Immature natural killer cell (primary cell): Measurements from ENCODE around the gene DERA. TPM values are rescaled to one million over a fixed set of nuclear protein-coding genes. Genes with fewer than 3 reads are reported as not detected.
"Not testable (repeated sequence)": the region's sequence is repeated elsewhere in the genome, so short reads cannot be mapped to it uniquely, and the experiment has no call there.

Experiments
- DNase-seq, 3 donors: peaks; one replicate each; pipeline ENCODE4 v3.0.0; 2022; ENCODE audit warnings: mixed read lengths in 1 of 3
- H3K27ac Mint-ChIP-seq, 6 donors: one replicate each; pipeline ENCODE4 v1.8.0; 2020; ENCODE audit warnings: mixed read lengths in 6 of 6, mild to moderate bottlenecking in 5 of 6, inconsistent platforms in 4 of 6, moderate library complexity in 3 of 6
- H3K27me3 Mint-ChIP-seq, 3 donors: one replicate each; pipeline ENCODE4 v1.8.0; 2020 to 2021; ENCODE audit warnings: low read depth in 3 of 3, mild to moderate bottlenecking in 3 of 3, mixed read lengths in 3 of 3, moderate library complexity in 3 of 3, inconsistent platforms in 1 of 3
- H3K36me3 Mint-ChIP-seq, 3 donors: one replicate each; pipeline ENCODE4 v1.8.0; 2020; ENCODE audit warnings: mixed read lengths in 3 of 3, inconsistent platforms in 2 of 3, mild to moderate bottlenecking in 2 of 3
- H3K4me1 Mint-ChIP-seq, 2 donors: one replicate each; pipeline ENCODE4 v1.8.0; 2020; ENCODE audit warnings: inconsistent platforms in 2 of 2, mild to moderate bottlenecking in 2 of 2, mixed read lengths in 2 of 2, moderate library complexity in 1 of 2
- H3K4me3 Mint-ChIP-seq, 5 donors: one replicate each; pipeline ENCODE4 v1.8.0; 2020; ENCODE audit warnings: mild to moderate bottlenecking in 5 of 5, mixed read lengths in 5 of 5, inconsistent platforms in 3 of 5, moderate library complexity in 3 of 5
- H3K9me3 Mint-ChIP-seq, 6 donors: one replicate each; pipeline ENCODE4 v1.8.0; 2020; ENCODE audit warnings: mild to moderate bottlenecking in 6 of 6, mixed read lengths in 6 of 6, inconsistent platforms in 4 of 6, moderate library complexity in 3 of 6
- polyA plus RNA-seq, 3 donors: library from polyadenylated mRNA; unstranded; fragments of 300-500 nt; fragmentation: Illumina TruSeq; gene quantifications; one replicate each; pipeline ENCODE4 v1.2.3, GENCODE V29; 2021

The DERA gene
- polyA plus RNA-seq, 3 donors from 2014 or later, result 47.2 to 74.6 (median 62.1) TPM

GRCh38 chr12:15984097-15984800 is 73.1 kb downstream of the DERA start:
- peaks cover 4 to 6% of the 10 kb centered on the region in 2 donors for H3K4me1 Mint-ChIP-seq
- no peak for DNase-seq
- no peak overlapping the region for H3K4me3 Mint-ChIP-seq
- H3K27ac Mint-ChIP-seq, result peak overlapping the region in 1 of 6 donors; percentile 20
- H3K27me3 Mint-ChIP-seq, result no peaks in the 10 kb centered on the region
- peaks cover 19 to 55% (median 36%) of the 10 kb centered on the region in 3 donors for H3K36me3 Mint-ChIP-seq
- peaks cover 0 to 4% (median 0%) of the 10 kb centered on the region in 6 donors for H3K9me3 Mint-ChIP-seq

GRCh38 chr12:15984963-15985362 is 73.8 kb downstream of the DERA start:
- Mint-ChIP-seq H3K9me3 (peaks cover 0 to 4% (median 0%) of the 10 kb centered on the region in 6 donors), H3K4me1 (peaks cover 4 to 6% of the 10 kb centered on the region in 2 donors), H3K27me3 (no peaks in the 10 kb centered on the region), H3K4me3 (no peak overlapping the region), H3K27ac (peak overlapping the region in 1 of 6 donors; percentile 12), H3K36me3 (peaks cover 24 to 59% (median 40%) of the 10 kb centered on the region in 3 donors)
- DNase-seq, result no peak

- Mint-ChIP-seq H3K27ac (no peak overlapping the region), H3K36me3 (peaks cover 35 to 65% (median 43%) of the 10 kb centered on the region in 3 donors), H3K27me3 (no peaks in the 10 kb centered on the region), H3K9me3 (peaks cover 0 to 4% (median 0%) of the 10 kb centered on the region in 6 donors), H3K4me3 (no peak overlapping the region), H3K4me1 (peaks cover 4 to 6% of the 10 kb centered on the region in 2 donors)
- DNase-seq, result no peak
Observed at GRCh38 chr12:15987696-15988095, 76.6 kb downstream of the DERA start.

GRCh38 chr12:15988983-15989755 is 78.0 kb downstream of the DERA start:
- no peak for DNase-seq
- Mint-ChIP-seq H3K9me3 (peaks cover 0 to 4% (median 0%) of the 10 kb centered on the region in 6 donors), H3K4me3 (no peak overlapping the region), H3K27me3 (no peaks in the 10 kb centered on the region), H3K27ac (no peak overlapping the region), H3K4me1 (peaks cover 4% of the 10 kb centered on the region in 2 donors), H3K36me3 (peaks cover 30 to 60% (median 34%) of the 10 kb centered on the region in 3 donors)

GRCh38 chr12:15995801-15996200 is 84.7 kb downstream of the DERA start:
- H3K27ac Mint-ChIP-seq, result no peak overlapping the region

DNA sequence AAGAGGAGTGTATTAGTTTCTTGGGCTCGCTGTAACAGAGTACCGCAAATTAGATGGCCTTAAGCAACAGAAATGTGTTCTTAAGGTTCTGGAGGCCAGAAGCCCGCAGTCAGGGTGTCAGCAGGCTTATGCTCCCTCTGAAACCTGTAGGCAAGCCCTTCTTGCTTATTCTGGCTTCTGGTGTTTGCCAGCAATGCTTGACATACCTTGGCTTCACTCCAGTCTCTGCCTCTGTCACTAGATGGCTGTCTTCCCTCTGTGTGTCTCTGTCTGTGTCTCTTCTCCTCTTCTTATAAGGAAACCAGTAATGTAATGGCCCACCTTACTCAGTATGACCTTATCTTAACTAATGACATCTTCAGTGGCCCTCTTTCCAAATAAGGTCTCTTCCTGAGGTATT is 85.1 kb downstream of the DERA start:
- DNase-seq, result no peak
- no peaks in the 10 kb centered on the region for H3K27me3 Mint-ChIP-seq
- H3K4me1 Mint-ChIP-seq, result peaks cover 2 to 9% of the 10 kb centered on the region in 2 donors
- H3K4me3 Mint-ChIP-seq, result no peak overlapping the region
- peaks cover 3 to 17% (median 14%) of the 10 kb centered on the region in 3 donors for H3K36me3 Mint-ChIP-seq
- no peak overlapping the region for H3K27ac Mint-ChIP-seq
- H3K9me3 Mint-ChIP-seq, result no peaks in the 10 kb centered on the region

More at GRCh38 chr12:15995801-15996200, 84.7 kb downstream of the DERA start:
- DNase-seq, result no peak
- H3K4me1 Mint-ChIP-seq, result peaks cover 2 to 9% of the 10 kb centered on the region in 2 donors
- no peaks in the 10 kb centered on the region for H3K27me3 Mint-ChIP-seq
- H3K4me3 Mint-ChIP-seq, result no peak overlapping the region
- peaks cover 7 to 21% (median 18%) of the 10 kb centered on the region in 3 donors for H3K36me3 Mint-ChIP-seq
- H3K9me3 Mint-ChIP-seq, result no peaks in the 10 kb centered on the region

DNA sequence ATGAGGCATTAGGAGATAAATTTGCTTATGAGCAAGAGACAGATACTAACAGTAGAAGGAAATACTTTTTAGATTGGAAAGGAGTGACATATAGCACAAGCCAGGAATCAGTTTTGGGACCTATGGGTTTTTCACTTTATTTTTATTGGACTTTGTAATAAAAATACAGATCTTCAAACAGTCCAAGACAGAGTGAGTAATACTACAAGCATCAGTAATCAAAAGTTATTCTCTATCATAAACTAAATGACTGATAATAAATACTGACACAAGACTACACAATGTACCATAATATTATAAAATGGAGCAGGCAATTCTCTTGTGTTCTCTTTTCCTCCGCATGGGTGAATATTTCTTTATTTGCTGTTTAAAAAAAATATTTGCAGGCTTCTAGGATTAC is 85.8 kb downstream of the DERA start:
- DNase-seq, result no peak
- Mint-ChIP-seq H3K27me3 (no peaks in the 10 kb centered on the region), H3K36me3 (peaks cover 3 to 14% (median 13%) of the 10 kb centered on the region in 3 donors), H3K9me3 (no peaks in the 10 kb centered on the region), H3K4me1 (peaks cover 2 to 9% of the 10 kb centered on the region in 2 donors), H3K4me3 (no peak overlapping the region), H3K27ac (no peak overlapping the region)

DNA sequence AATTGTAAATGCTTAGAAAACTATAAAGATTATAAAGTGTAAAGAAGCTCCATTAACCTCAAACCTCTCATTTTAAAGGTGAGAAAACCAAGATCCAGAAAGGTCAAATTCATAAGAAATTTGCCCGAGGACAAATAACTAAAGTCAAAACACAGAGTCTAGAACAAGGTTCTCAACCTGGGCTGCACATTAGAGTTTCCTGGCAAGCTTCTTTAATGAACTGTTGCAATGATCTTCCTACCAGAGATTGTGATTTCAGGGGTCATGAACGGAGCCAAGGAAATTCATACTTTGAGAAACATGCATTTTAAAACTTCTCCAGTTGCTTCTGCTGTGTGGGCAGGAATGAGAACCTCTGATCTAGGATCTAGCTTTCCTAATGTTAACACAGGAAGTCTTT is 86.8 kb downstream of the DERA start:
- no peaks in the 10 kb centered on the region for H3K27me3 Mint-ChIP-seq
- H3K4me3 Mint-ChIP-seq, result no peak overlapping the region
- no peak for DNase-seq
- H3K36me3 Mint-ChIP-seq, result peaks cover 1 to 13% (median 11%) of the 10 kb centered on the region in 3 donors
- peaks cover 2 to 9% of the 10 kb centered on the region in 2 donors for H3K4me1 Mint-ChIP-seq
- H3K27ac Mint-ChIP-seq, result no peak overlapping the region
- no peaks in the 10 kb centered on the region for H3K9me3 Mint-ChIP-seq

- Mint-ChIP-seq H3K9me3 (no peaks in the 10 kb centered on the region), H3K4me1 (peaks cover 0 to under 1% of the 10 kb centered on the region in 2 donors), H3K36me3 (peaks cover 4 to 20% (median 13%) of the 10 kb centered on the region in 3 donors), H3K27ac (no peak overlapping the region), H3K27me3 (no peaks in the 10 kb centered on the region), H3K4me3 (no peak overlapping the region)
- no peak for DNase-seq
Observed at GRCh38 chr12:16002880-16003279, 91.7 kb downstream of the DERA start.

- no peak for DNase-seq
- Mint-ChIP-seq H3K27ac (no peak overlapping the region), H3K9me3 (no peaks in the 10 kb centered on the region), H3K27me3 (no peaks in the 10 kb centered on the region), H3K4me1 (no peaks in the 10 kb centered on the region), H3K4me3 (no peak overlapping the region), H3K36me3 (peaks cover 4 to 20% (median 13%) of the 10 kb centered on the region in 3 donors)
Observed at GRCh38 chr12:16003460-16003859, 92.3 kb downstream of the DERA start.

DNA sequence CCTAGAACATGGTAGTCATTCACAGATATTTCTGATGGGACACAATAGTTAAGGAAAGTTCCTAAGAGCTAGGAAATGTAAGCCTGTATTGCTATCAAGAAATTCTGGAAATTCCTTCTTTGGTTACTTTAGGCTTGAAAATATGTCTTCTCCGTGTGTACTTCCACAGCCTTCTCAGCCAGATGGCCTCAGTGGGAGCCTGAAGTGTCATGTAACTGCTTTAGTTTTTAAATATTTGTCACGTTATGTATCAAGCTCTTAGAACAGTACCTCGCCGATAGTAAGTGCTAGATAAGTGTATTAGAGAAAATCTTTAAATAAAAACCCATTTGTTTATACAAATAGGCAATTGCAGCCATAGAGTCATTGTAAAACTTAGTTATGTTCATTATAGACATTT is 95.6 kb downstream of the DERA start:
- H3K9me3 Mint-ChIP-seq, result peaks cover 0 to under 1% (median 0%) of the 10 kb centered on the region in 6 donors
- H3K36me3 Mint-ChIP-seq, result peaks cover 4 to 25% (median 6%) of the 10 kb centered on the region in 3 donors

DNA sequence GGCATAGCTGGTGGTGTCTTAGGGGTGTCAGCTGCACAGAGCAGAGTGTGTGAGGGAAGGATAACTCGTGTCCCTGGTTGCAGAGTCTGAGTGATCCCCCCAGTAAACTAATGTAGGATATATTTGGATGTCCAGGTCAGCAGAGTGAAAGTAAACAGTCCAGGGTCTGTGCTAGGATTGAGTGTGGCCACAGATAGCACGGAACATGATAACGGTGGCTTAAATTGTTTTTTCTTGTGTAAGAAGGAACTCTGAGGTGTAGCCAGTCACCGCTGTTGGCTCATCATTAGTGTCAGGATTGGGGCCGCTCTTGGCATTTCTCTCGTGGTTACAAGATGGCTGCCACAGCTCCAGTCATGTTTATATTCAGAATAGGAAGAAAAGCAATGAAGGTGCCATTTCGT is 97.3 kb downstream of the DERA start:
- no peak for DNase-seq
- Mint-ChIP-seq H3K4me3 (no peak overlapping the region), H3K9me3 (peaks cover under 1 to 8% (median 2%) of the 10 kb centered on the region in 6 donors), H3K27ac (peak overlapping the region in 1 of 6 donors; percentile 45), H3K4me1 (no peaks in the 10 kb centered on the region), H3K36me3 (peaks cover 19 to 40% (median 21%) of the 10 kb centered on the region in 3 donors), H3K27me3 (peaks cover 0 to under 1% (median 0%) of the 10 kb centered on the region in 3 donors)

More for the DNA sequence above, 95.6 kb downstream of the DERA start:
- H3K27me3 Mint-ChIP-seq, result no peaks in the 10 kb centered on the region
- DNase-seq, result no peak
- H3K4me1 Mint-ChIP-seq, result no peaks in the 10 kb centered on the region
- no peak overlapping the region for H3K4me3 Mint-ChIP-seq
- peak overlapping the region in 1 of 6 donors; percentile 14 for H3K27ac Mint-ChIP-seq

DNA sequence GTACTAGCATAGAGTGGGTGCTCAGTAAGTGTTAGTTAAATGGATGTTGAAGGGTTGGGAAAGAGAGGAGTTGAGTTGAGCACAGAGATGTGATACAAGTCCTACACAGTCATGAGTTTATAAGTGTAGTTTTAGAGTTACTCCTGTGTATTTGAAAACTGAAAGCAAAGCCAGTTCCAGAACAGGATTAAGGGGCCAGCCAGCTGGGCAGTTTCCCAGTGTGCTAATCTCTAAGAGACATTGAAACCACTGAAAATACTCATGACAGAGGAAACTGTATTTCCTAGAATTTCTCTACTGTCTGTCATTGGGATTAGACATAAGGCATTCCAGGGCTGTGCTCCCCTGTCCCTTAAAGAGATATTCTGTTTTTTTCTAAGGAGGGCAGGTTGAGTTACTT is 101.0 kb downstream of the DERA start:
- H3K4me3 Mint-ChIP-seq, result no peak overlapping the region
- no peaks in the 10 kb centered on the region for H3K4me1 Mint-ChIP-seq
- peaks cover 36 to 56% (median 44%) of the 10 kb centered on the region in 3 donors for H3K36me3 Mint-ChIP-seq
- H3K27ac Mint-ChIP-seq, result no peak overlapping the region
- H3K9me3 Mint-ChIP-seq, result peaks cover 5 to 29% (median 14%) of the 10 kb centered on the region in 6 donors
- no peak for DNase-seq
- peaks cover 0 to 4% (median 0%) of the 10 kb centered on the region in 3 donors for H3K27me3 Mint-ChIP-seq

- H3K9me3 Mint-ChIP-seq, result peaks cover 5 to 29% (median 14%) of the 10 kb centered on the region in 6 donors
- peaks cover 39 to 65% (median 48%) of the 10 kb centered on the region in 3 donors for H3K36me3 Mint-ChIP-seq
- not testable (repeated sequence) for H3K4me1 Mint-ChIP-seq, H3K27me3 Mint-ChIP-seq, H3K4me3 Mint-ChIP-seq, DNase-seq, H3K27ac Mint-ChIP-seq
Observed at GRCh38 chr12:16013722-16014121, 102.6 kb downstream of the DERA start.
